ENCODE measurements around the gene STARD10. TPM values are rescaled to one million over a fixed set of nuclear protein-coding genes. Genes with fewer than 3 reads are reported as not detected.

STARD10 gene
- total RNA-seq = 39.0 TPM
- polyA plus RNA-seq (ENCODE audit: insufficient read depth in 1 of 8, insufficient read length in 8 of 8, low replicate concordance in 1 of 8) = 10 to 100 TPM; 43.6 to 84.0 (median 58.0) TPM
- long read RNA-seq, donor 1, partial matches to known transcripts = 0 of 7 reads
- long read RNA-seq, donor 1, other reads (novel, unspliced or antisense) = 0 of 7 reads
- long read RNA-seq, donor 2 = 0 reads
- long read RNA-seq, donor 3, transcript STARD10-204 (2 exons, 526 nt) = minor isoform, 6 of 24 reads
- long read RNA-seq, donor 3, transcript STARD10-210 (7 exons, 1,100 nt) = major isoform, 10 of 24 reads
- long read RNA-seq, donor 3, partial matches to known transcripts = 5 of 24 reads
- long read RNA-seq, donor 3, other reads (novel, unspliced or antisense) = 0 of 24 reads
- long read RNA-seq, donor 4, transcript STARD10-210 (7 exons, 1,100 nt) = major isoform, 7 of 13 reads
- long read RNA-seq, donor 4, partial matches to known transcripts = 0 of 13 reads
- long read RNA-seq, donor 4, other reads (novel, unspliced or antisense) = 0 of 13 reads
- long read RNA-seq, donor 5, transcript STARD10-210 (7 exons, 1,100 nt) = major isoform, 26 of 39 reads
- long read RNA-seq, donor 5, partial matches to known transcripts = 5 of 39 reads
- long read RNA-seq, donor 5, other reads (novel, unspliced or antisense) = 0 of 39 reads
- long read RNA-seq, donor 6, transcript STARD10-220 (7 exons, 1,085 nt) = minor isoform, 6 of 42 reads
- long read RNA-seq, donor 6, transcript STARD10-204 (2 exons, 526 nt) = minor isoform, 6 of 42 reads
- long read RNA-seq, donor 6, transcript STARD10-210 (7 exons, 1,100 nt) = major isoform, 20 of 42 reads
- long read RNA-seq, donor 6, partial matches to known transcripts = 7 of 42 reads
- long read RNA-seq, donor 6, other reads (novel, unspliced or antisense) = 0 of 42 reads
- long read RNA-seq, donor 7, transcript STARD10-210 (7 exons, 1,100 nt) = major isoform, 9 of 11 reads
- long read RNA-seq, donor 7, partial matches to known transcripts = 0 of 11 reads
- long read RNA-seq, donor 7, other reads (novel, unspliced or antisense) = 0 of 11 reads
- long read RNA-seq, donor 8, transcript STARD10-204 (2 exons, 526 nt) = minor isoform, 5 of 15 reads
- long read RNA-seq, donor 8, transcript STARD10-210 (7 exons, 1,100 nt) = major isoform, 7 of 15 reads
- long read RNA-seq, donor 8, partial matches to known transcripts = 0 of 15 reads
- long read RNA-seq, donor 8, other reads (novel, unspliced or antisense) = 0 of 15 reads
- long read RNA-seq, donor 9, partial matches to known transcripts = 0 of 5 reads
- long read RNA-seq, donor 9, other reads (novel, unspliced or antisense) = 0 of 5 reads
- long read RNA-seq, donor 10, transcript STARD10-204 (2 exons, 526 nt) = minor isoform, 5 of 17 reads
- long read RNA-seq, donor 10, transcript STARD10-210 (7 exons, 1,100 nt) = major isoform, 9 of 17 reads
- long read RNA-seq, donor 10, partial matches to known transcripts = 0 of 17 reads
- long read RNA-seq, donor 10, other reads (novel, unspliced or antisense) = 0 of 17 reads
- long read RNA-seq, donor 11, transcript STARD10-204 (2 exons, 526 nt) = minor isoform, 6 of 15 reads
- long read RNA-seq, donor 11, transcript STARD10-210 (7 exons, 1,100 nt) = major isoform, 9 of 15 reads
- long read RNA-seq, donor 11, partial matches to known transcripts = 0 of 15 reads
- long read RNA-seq, donor 11, other reads (novel, unspliced or antisense) = 0 of 15 reads

DNA sequence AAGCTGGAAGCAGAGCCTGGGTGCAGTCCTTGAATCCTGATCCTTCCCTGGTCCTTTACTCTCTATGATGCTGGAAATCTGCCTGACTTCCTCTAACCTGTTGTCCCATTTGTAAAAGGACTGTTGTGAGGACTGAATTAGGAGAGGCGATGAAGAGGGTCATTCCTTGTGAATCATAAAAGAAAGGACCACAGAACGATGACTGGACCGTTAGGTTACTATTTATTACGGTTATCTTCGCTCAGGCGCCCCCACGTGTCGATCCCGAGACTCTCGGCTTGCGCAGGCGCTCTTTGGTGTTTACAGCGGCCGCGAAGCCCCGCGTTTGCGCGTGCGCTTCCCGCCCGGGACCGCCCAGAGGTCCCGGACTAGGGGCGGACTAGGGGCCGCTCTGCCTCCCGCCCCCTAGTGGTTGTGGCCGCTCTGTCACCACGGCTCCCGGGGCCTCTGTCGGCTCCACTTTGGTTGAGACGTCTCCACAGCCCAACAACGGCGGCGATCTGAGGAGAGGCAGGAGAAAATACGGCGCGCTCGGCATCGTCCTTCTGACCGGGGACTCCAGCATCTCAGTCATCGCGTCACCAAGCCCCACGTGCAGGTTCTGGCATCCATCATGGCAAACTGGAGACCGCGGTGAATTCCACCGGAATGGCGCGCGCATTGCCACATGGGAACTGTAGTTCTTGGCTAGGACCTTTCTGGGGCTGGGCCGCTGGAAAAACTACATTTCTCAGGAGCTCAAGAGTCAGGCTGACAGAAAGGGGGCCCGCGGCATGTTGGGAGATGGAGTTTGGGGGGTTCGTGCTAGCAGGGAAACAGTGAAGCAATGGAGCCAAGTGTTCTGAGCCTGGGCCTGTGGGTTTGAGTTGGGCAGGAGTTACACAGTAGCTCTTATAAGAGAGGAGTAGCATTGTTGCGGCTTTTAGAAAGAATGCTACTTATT, at the start of gene STARD10:
Gene STARD10 (minus strand): TSS at position 623 of the 943 bp plus-strand sequence. CDS start 12,866 bp downstream, outside the sequence.
- Histone ChIP-seq H3K9me3 (replicated peaks; ENCODE audit: control insufficient read depth, low read depth, low read length) (no peaks in the 10 kb centered on the region), H3K4me3 (ENCODE audit: low read length) (peak within 1 kb of the TSS; percentile 70), H3K36me3 (ENCODE audit: control insufficient read depth, insufficient read depth, low read length) (no peaks in the 10 kb centered on the region), H3K27me3 (ENCODE audit: control insufficient read depth, insufficient read depth, low read length) (no peaks in the 10 kb centered on the region), H3K4me1 (ENCODE audit: control insufficient read depth, insufficient read depth, low read length) (peaks cover 30% of the 10 kb centered on the region), H3K27ac (ENCODE audit: low read length) (peak within 1 kb of the TSS; percentile 98)
- DNase-seq = peak; percentile 99
- WGBS (ENCODE audit: insufficient coverage) = under 1% methylated on average over 54 of the region's 55 CpGs

GRCh38 chr11:72842653-72843330, 48.9 kb upstream of the STARD10 start:
- Histone ChIP-seq H3K4me3 (ENCODE audit: low read length) (no peak overlapping the region), H3K36me3 (ENCODE audit: control insufficient read depth, insufficient read depth, low read length) (peaks cover 53% of the 10 kb centered on the region), H3K27me3 (ENCODE audit: control insufficient read depth, insufficient read depth, low read length) (no peaks in the 10 kb centered on the region), H3K27ac (ENCODE audit: low read length) (peak overlapping the region; percentile 29), H3K9me3 (replicated peaks; ENCODE audit: control insufficient read depth, low read depth, low read length) (no peaks in the 10 kb centered on the region), H3K4me1 (ENCODE audit: control insufficient read depth, insufficient read depth, low read length) (peaks cover 8% of the 10 kb centered on the region)
- DNase-seq = peak; percentile 43
- 62% methylated on average over 11 of the region's 14 CpGs for WGBS (ENCODE audit: insufficient coverage)

GRCh38 chr11:72842126-72842525, 48.3 kb upstream of the STARD10 start:
- H3K36me3 ChIP-seq (ENCODE audit: control insufficient read depth, insufficient read depth, low read length) = peaks cover 59% of the 10 kb centered on the region
- H3K27ac ChIP-seq (ENCODE audit: low read length) = peak overlapping the region; percentile 29
- H3K4me3 ChIP-seq (ENCODE audit: low read length) = no peak overlapping the region
- H3K4me1 ChIP-seq (ENCODE audit: control insufficient read depth, insufficient read depth, low read length) = peaks cover 11% of the 10 kb centered on the region
- no peak for DNase-seq
- no peaks in the 10 kb centered on the region for H3K9me3 ChIP-seq (replicated peaks; ENCODE audit: control insufficient read depth, low read depth, low read length)
- 40% methylated on average over 1 of the region's 5 CpGs for WGBS (ENCODE audit: insufficient coverage)
- H3K27me3 ChIP-seq (ENCODE audit: control insufficient read depth, insufficient read depth, low read length) = no peaks in the 10 kb centered on the region

DNA sequence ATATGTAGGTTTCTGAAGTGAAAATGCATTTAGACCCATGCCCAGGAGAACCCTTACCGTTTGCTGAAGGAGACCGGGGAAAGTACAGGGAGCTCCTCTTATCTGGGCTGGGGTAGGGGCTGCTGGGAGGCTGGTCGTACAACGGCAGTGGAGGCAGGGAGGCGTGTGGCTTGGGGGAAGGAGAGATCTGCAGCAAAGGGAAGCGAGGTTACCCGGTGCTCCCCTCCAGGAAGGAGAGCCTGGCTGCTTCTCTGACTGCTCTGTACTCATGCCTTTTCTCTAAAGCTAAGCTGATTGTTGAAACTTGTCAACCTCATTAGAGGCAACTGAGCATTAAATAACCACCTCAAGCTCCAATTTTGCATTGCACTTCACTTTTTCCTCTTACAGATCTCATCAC, 47.5 kb upstream of the STARD10 start:
- 45% methylated on average over 2 of the region's 7 CpGs for WGBS (ENCODE audit: insufficient coverage)

DNA sequence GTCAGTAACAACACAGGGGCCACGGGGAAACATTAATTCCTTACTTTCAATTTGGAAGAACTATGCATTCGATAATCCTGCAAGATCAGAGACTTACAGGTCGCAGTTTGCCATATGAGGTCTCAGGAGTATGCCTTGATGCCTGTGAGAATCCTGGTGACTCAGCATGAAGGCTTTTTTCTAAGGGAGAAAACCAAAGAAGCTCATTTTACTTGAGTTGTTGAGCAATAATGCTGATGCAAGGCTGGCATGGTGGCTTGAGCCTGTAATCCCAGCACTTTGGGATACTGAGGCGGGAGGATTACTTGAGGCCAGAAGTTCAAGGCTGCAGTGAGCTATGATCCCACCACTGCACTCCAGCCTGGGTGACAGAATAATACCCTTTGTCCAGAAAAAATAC, 46.9 kb upstream of the STARD10 start:
- no peaks in the 10 kb centered on the region for H3K27me3 ChIP-seq (ENCODE audit: control insufficient read depth, insufficient read depth, low read length)
- H3K36me3 ChIP-seq (ENCODE audit: control insufficient read depth, insufficient read depth, low read length) = peaks cover 56% of the 10 kb centered on the region
- H3K4me1 ChIP-seq (ENCODE audit: control insufficient read depth, insufficient read depth, low read length) = peaks cover 20% of the 10 kb centered on the region
- no peak overlapping the region for H3K4me3 ChIP-seq (ENCODE audit: low read length)
- no peak overlapping the region for H3K27ac ChIP-seq (ENCODE audit: low read length)
- WGBS (ENCODE audit: insufficient coverage) = 75% methylated on average over 2 of the region's 4 CpGs
- DNase-seq = no peak
- no peaks in the 10 kb centered on the region for H3K9me3 ChIP-seq (replicated peaks; ENCODE audit: control insufficient read depth, low read depth, low read length)

More for the DNA sequence above, 47.5 kb upstream of the STARD10 start:
- Histone ChIP-seq H3K36me3 (ENCODE audit: control insufficient read depth, insufficient read depth, low read length) (peaks cover 56% of the 10 kb centered on the region), H3K9me3 (replicated peaks; ENCODE audit: control insufficient read depth, low read depth, low read length) (no peaks in the 10 kb centered on the region), H3K4me3 (ENCODE audit: low read length) (no peak overlapping the region), H3K4me1 (ENCODE audit: control insufficient read depth, insufficient read depth, low read length) (peaks cover 14% of the 10 kb centered on the region), H3K27me3 (ENCODE audit: control insufficient read depth, insufficient read depth, low read length) (no peaks in the 10 kb centered on the region), H3K27ac (ENCODE audit: low read length) (no peak overlapping the region)
- no peak for DNase-seq

- H3K36me3 ChIP-seq (ENCODE audit: control insufficient read depth, insufficient read depth, low read length) = peaks cover 50% of the 10 kb centered on the region
- no peak overlapping the region for H3K4me3 ChIP-seq (ENCODE audit: low read length)
- H3K4me1 ChIP-seq (ENCODE audit: control insufficient read depth, insufficient read depth, low read length) = peaks cover 30% of the 10 kb centered on the region
- no peak for DNase-seq
- no peaks in the 10 kb centered on the region for H3K27me3 ChIP-seq (ENCODE audit: control insufficient read depth, insufficient read depth, low read length)
- 62% methylated on average over 2 of the region's 4 CpGs for WGBS (ENCODE audit: insufficient coverage)
- no peak overlapping the region for H3K27ac ChIP-seq (ENCODE audit: low read length)
- H3K9me3 ChIP-seq (replicated peaks; ENCODE audit: control insufficient read depth, low read depth, low read length) = no peaks in the 10 kb centered on the region
Measured at GRCh38 chr11:72838691-72839305, 45.0 kb upstream of the STARD10 start.

GRCh38 chr11:72836111-72836510, 42.3 kb upstream of the STARD10 start:
- H3K9me3 ChIP-seq (replicated peaks; ENCODE audit: control insufficient read depth, low read depth, low read length) = no peaks in the 10 kb centered on the region
- DNase-seq = peak; percentile 85
- H3K4me1 ChIP-seq (ENCODE audit: control insufficient read depth, insufficient read depth, low read length) = peaks cover 42% of the 10 kb centered on the region
- H3K4me3 ChIP-seq (ENCODE audit: low read length) = no peak overlapping the region
- H3K27ac ChIP-seq (ENCODE audit: low read length) = peak overlapping the region; percentile 90
- no peaks in the 10 kb centered on the region for H3K27me3 ChIP-seq (ENCODE audit: control insufficient read depth, insufficient read depth, low read length)
- peaks cover 42% of the 10 kb centered on the region for H3K36me3 ChIP-seq (ENCODE audit: control insufficient read depth, insufficient read depth, low read length)
- no CpG with 5 or more reads among the region's 4 CpGs for WGBS (ENCODE audit: insufficient coverage)

GRCh38 chr11:72834905-72835304, 41.1 kb upstream of the STARD10 start:
- H3K27ac ChIP-seq (ENCODE audit: low read length) = peak overlapping the region; percentile 90
- no peak overlapping the region for H3K4me3 ChIP-seq (ENCODE audit: low read length)
- DNase-seq = no peak
- H3K4me1 ChIP-seq (ENCODE audit: control insufficient read depth, insufficient read depth, low read length) = peaks cover 42% of the 10 kb centered on the region
- 85% methylated on average over 4 of the region's 5 CpGs for WGBS (ENCODE audit: insufficient coverage)
- peaks cover 40% of the 10 kb centered on the region for H3K36me3 ChIP-seq (ENCODE audit: control insufficient read depth, insufficient read depth, low read length)
- no peaks in the 10 kb centered on the region for H3K27me3 ChIP-seq (ENCODE audit: control insufficient read depth, insufficient read depth, low read length)
- no peaks in the 10 kb centered on the region for H3K9me3 ChIP-seq (replicated peaks; ENCODE audit: control insufficient read depth, low read depth, low read length)
